ENCODE data around the gene PRKCI.
"Not testable (repeated sequence)": the region's sequence is repeated elsewhere in the genome, so short reads cannot be mapped to it uniquely, and the experiment has no call there.

PRKCI gene

DNA sequence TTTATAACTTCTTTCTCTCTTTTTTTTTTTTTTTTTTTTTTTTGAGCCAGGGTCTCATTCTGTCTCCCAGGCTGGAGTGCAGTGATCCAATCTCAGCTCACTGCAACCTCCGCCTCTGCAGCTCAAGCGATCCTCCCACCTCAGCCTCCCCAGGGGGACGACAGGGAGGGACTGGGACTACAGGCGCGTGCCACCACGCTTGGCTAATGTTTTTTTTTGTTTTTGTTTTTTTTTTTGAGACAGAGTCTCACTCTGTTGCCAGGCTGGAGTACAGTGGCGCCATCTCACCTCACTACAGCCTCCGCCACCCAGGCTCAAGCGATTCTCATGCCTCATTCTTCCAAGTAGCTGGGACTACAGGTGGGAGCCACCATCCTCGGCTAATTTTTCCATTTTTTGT, 17.7 kb upstream of the PRKCI start:
- TF ChIP-seq, protein P1, sequence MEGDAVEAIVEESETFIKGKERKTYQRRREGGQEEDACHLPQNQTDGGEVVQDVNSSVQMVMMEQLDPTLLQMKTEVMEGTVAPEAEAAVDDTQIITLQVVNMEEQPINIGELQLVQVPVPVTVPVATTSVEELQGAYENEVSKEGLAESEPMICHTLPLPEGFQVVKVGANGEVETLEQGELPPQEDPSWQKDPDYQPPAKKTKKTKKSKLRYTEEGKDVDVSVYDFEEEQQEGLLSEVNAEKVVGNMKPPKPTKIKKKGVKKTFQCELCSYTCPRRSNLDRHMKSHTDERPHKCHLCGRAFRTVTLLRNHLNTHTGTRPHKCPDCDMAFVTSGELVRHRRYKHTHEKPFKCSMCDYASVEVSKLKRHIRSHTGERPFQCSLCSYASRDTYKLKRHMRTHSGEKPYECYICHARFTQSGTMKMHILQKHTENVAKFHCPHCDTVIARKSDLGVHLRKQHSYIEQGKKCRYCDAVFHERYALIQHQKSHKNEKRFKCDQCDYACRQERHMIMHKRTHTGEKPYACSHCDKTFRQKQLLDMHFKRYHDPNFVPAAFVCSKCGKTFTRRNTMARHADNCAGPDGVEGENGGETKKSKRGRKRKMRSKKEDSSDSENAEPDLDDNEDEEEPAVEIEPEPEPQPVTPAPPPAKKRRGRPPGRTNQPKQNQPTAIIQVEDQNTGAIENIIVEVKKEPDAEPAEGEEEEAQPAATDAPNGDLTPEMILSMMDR (conservative IDR thresholded peaks at IDR 0.05; ENCODE audit: low read depth), result no peak
- ChIA-PET CTCF (interaction anchor here (0.7 kb wide), 2 partner anchors 95 to 526 kb away, joined by 3 read pairs; no protein-coding TSS in a partner anchor), POLR2A (ENCODE audit: low non-redundant PET) (no interaction called here)
- H3K27ac ChIP-seq, result no peak overlapping the region
- no peak for DNase-seq (ENCODE audit: low spot score)

DNA sequence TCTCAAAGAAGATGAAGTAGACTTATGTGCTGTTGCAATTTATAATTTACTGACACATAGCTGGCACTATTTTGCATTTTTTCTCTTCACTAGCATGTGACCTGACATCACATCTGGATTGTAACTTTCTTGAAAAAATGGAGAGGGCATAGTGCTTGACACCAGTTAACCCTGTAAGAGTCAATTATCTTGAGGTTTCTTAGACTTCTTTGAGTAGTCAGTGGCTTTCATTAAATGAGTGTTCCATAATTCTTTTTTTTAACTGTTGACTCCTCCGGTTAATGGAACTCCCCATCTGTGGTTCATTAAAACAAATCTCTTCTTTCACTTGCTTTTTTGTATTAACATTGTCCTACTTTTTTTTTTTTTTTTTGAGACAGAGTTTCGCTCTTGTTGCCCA, 16.9 kb upstream of the PRKCI start:
- CTCF ChIA-PET, result no interaction called here
- DNase-seq (ENCODE audit: low spot score), result no peak
- H3K27ac ChIP-seq, result no peak overlapping the region
- POLR2A ChIA-PET (ENCODE audit: low non-redundant PET), result no interaction called here
- TF ChIP-seq, protein P1 (conservative IDR thresholded peaks at IDR 0.05; ENCODE audit: low read depth), result no peak

DNA sequence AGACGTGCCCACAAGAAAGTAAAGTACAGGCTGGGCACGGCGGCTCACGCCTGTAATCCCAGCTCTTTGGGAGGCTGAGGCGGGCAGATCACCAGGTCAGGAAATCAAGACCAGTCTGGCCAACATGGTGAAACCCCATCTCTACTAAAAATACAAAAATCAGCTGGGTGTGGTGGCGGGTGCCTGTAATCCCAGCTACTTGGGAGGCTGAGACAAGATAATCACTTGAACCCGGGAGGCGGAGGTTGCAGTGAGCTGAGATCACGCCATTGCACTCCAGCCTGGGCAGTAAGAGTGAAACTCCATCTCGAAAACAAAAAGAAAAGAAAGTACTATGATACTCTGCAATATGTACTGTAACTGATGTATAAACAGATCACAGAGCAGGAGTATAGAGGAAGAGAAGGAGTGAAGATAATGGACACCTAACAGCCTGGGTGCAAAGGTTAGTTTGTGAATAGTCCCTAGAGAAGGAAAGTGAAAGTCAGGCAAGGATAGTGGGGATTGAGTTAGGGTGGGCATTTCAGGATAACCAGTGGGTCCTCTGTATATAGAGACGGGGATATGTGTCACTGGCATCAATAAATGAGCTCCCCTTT, 16.0 kb upstream of the PRKCI start:
- DNase-seq (ENCODE audit: low spot score); CTCF ChIA-PET; POLR2A ChIA-PET (ENCODE audit: low non-redundant PET); H3K27ac ChIP-seq: not testable (repeated sequence)

DNA sequence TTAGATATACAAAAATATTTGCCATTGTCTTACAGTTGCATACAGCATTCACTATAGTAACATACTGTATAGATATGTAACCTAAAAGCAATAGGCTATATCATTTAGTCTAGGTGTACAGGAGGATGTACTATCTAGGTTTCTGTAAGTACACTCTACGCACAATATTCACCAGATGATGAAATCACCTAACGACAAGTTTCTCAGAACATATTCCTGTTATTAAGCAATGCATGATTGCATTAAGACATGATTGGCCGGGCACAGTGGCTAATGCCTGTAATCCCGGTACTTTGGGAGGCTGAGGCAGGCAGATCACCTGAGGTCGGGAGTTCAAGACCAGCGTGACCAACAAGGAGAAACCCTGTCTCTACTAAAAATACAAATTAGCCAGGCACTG, 14.5 kb upstream of the PRKCI start:
- DNase-seq (ENCODE audit: low spot score), result no peak
- CTCF ChIA-PET, result no interaction called here
- POLR2A ChIA-PET (ENCODE audit: low non-redundant PET), result no interaction called here

DNA sequence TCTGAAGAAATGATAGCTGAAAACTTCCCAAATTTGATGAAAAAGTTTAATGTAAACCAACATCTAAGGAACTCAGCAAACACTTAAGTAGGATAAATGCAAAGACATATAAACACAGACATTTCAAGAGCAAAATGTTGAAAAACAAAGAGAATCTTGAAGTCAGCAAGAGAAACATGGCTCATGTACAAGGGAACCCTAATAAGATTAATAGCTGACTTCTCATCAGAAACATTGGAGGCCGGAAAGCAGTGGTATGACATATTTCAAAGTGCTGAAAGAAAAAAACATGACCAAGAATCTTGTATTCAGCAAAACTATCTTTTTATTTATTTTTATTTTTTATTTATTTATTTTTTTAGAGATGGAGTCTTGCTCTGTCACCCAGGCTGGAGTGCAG, 10.6 kb upstream of the PRKCI start:
- TF ChIP-seq, protein P1 (conservative IDR thresholded peaks at IDR 0.05; ENCODE audit: low read depth), result no peak
- no peak for DNase-seq (ENCODE audit: low spot score)
- ChIA-PET CTCF (no interaction called here), POLR2A (ENCODE audit: low non-redundant PET) (no interaction called here)
- no peak overlapping the region for H3K27ac ChIP-seq

More for the DNA sequence above, 14.5 kb upstream of the PRKCI start:
- TF ChIP-seq, protein P1 (conservative IDR thresholded peaks at IDR 0.05; ENCODE audit: low read depth), result no peak
- H3K27ac ChIP-seq, result no peak overlapping the region

DNA sequence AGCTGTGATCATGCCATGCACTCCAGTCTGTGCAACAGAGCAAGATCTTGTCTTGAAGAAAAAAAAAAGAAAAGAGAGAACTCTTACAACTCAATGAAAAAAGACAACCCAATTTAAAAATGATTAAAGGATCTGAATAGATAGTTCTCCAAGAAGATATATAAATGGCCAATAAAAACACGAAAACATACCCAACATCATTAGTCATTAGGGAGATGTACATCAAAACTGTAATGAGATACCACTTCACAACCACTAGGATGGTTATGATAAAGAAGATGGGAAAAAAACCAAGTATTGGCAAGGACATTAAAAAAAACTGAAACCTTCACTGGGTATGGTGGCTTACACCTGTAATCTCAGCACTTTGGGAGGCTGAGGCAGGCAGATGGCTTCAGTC, 2.4 kb upstream of the PRKCI start:
- ChIA-PET CTCF (interaction anchor here (0.6 to 0.7 kb wide), 3 partner anchors 194 to 330 kb away, joined by 3 to 4 read pairs (median 3); no protein-coding TSS in a partner anchor), POLR2A (ENCODE audit: low non-redundant PET) (no interaction called here)
- TF ChIP-seq, protein P1 (conservative IDR thresholded peaks at IDR 0.05; ENCODE audit: low read depth), result no peak
- no peak for DNase-seq (ENCODE audit: low spot score)
- H3K27ac ChIP-seq, result no peak overlapping the region

DNA sequence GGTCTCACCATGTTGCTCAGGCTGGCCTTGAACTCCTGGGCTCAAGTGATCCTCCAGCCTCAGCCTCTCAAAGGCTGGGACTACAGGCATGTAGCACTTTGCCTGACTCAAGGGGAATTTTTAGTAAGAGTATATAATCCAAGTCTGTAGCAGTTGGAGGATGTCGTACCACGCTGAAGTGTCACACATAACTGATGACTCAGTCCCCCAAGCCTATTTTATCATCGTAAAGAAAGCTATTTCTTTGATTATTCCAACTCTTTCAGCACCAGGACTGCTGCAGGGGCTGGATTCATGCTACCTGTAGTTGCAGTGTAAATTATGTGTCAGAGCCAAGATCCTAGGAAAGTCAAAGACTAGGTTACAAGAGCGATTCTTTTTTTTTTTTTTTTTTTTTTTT, 1.4 kb upstream of the PRKCI start:
- TF ChIP-seq, protein P1 (conservative IDR thresholded peaks at IDR 0.05; ENCODE audit: low read depth), result no peak
- no peak for DNase-seq (ENCODE audit: low spot score)
- CTCF ChIA-PET, result interaction anchor here (0.6 kb wide), 1 partner anchor 31 kb away, joined by 3 read pairs; no protein-coding TSS in a partner anchor
- H3K27ac ChIP-seq, result no peak overlapping the region
- POLR2A ChIA-PET (ENCODE audit: low non-redundant PET), result no interaction called here

Data from RWPE1 (cell line).